HG02763 (cell line): ENCODE data around the gene SCTR.

Source experiments
- ATAC-seq: cut with Tn5 transposase; IDR thresholded peaks from one replicate; pipeline ENCODE4 v1.9.1; 2021; ENCODE audit warnings: mild to moderate bottlenecking, moderate library complexity; ENCODE audit not compliant: unreplicated experiment

The SCTR gene

GRCh38 chr2:119523952-119524694, at the start of gene SCTR:
Gene SCTR, minus strand, starts transcription at chr2:119524483. Its CDS starts 257 bp downstream, at chr2:119524226.
- no peak for ATAC-seq

- no peak for ATAC-seq
These were observed 43.0 kb upstream of the SCTR start for GRCh38 chr2:119567292-119567691.

- ATAC-seq = no peak
These were observed 41.2 kb upstream of the SCTR start for GRCh38 chr2:119565481-119565880.

GRCh38 chr2:119553687-119554344, 29.5 kb upstream of the SCTR start:
- ATAC-seq = no peak

- no peak for ATAC-seq
These were observed 28.6 kb upstream of the SCTR start for GRCh38 chr2:119552902-119553301.

- no peak for ATAC-seq
These were observed 26.6 kb upstream of the SCTR start for GRCh38 chr2:119550856-119551255.

GRCh38 chr2:119550346-119550745, 26.1 kb upstream of the SCTR start:
- no peak for ATAC-seq

GRCh38 chr2:119549241-119549640, 25.0 kb upstream of the SCTR start:
- ATAC-seq = no peak

GRCh38 chr2:119548516-119549120, 24.3 kb upstream of the SCTR start:
- no peak for ATAC-seq

GRCh38 chr2:119546447-119546767, 22.1 kb upstream of the SCTR start:
- ATAC-seq = no peak

GRCh38 chr2:119545754-119546446, 21.6 kb upstream of the SCTR start:
- no peak for ATAC-seq

- ATAC-seq = no peak
These were observed 20.7 kb upstream of the SCTR start for GRCh38 chr2:119544939-119545475.

- ATAC-seq = no peak
These were observed 20.0 kb upstream of the SCTR start, which contains the start of gene CFAP221 for GRCh38 chr2:119544075-119544938. Gene CFAP221, plus strand, starts transcription at chr2:119544449. Its CDS starts 1,683 bp downstream, at chr2:119546132.

GRCh38 chr2:119541476-119541875, 17.2 kb upstream of the SCTR start:
- ATAC-seq = no peak

- no peak for ATAC-seq
These were observed 13.5 kb upstream of the SCTR start for GRCh38 chr2:119537792-119538191.

- ATAC-seq = no peak
These were observed 12.4 kb upstream of the SCTR start for GRCh38 chr2:119536707-119537106.

GRCh38 chr2:119536211-119536610, 11.9 kb upstream of the SCTR start:
- ATAC-seq = no peak

GRCh38 chr2:119533560-119533959, 9.3 kb upstream of the SCTR start:
- no peak for ATAC-seq

GRCh38 chr2:119531292-119531691, 7.0 kb upstream of the SCTR start:
- no peak for ATAC-seq

GRCh38 chr2:119527999-119528398, 3.7 kb upstream of the SCTR start:
- no peak for ATAC-seq
